Stimulated activated CD4-positive, alpha-beta T cell treated with anti-CD3 and anti-CD28 coated beads, TNF-alpha, amount 100 ng/mL, for 24 hours (primary cell): ENCODE results near the gene PASD1.
"Not testable (repeated sequence)": the region's sequence is repeated elsewhere in the genome, so short reads cannot be mapped to it uniquely, and the experiment has no call there.

Source experiments
- DNase-seq, 3 experiments: peaks; one replicate each; pipeline ENCODE4 v3.0.0-alpha.2; 2020; ENCODE audit warnings: low read depth in 3 of 3

PASD1 gene

GRCh38 chrX:151624677-151625076 is 61.2 kb downstream of the PASD1 start:
- no peak for DNase-seq

GRCh38 chrX:151631822-151632221 is 68.3 kb downstream of the PASD1 start:
- DNase-seq, result no peak

GRCh38 chrX:151633157-151633556 is 69.7 kb downstream of the PASD1 start:
- no peak for DNase-seq

GRCh38 chrX:151634937-151635336 is 71.5 kb downstream of the PASD1 start:
- no peak for DNase-seq

GRCh38 chrX:151641564-151641963 is 78.1 kb downstream of the PASD1 start:
- DNase-seq, result no peak

DNA sequence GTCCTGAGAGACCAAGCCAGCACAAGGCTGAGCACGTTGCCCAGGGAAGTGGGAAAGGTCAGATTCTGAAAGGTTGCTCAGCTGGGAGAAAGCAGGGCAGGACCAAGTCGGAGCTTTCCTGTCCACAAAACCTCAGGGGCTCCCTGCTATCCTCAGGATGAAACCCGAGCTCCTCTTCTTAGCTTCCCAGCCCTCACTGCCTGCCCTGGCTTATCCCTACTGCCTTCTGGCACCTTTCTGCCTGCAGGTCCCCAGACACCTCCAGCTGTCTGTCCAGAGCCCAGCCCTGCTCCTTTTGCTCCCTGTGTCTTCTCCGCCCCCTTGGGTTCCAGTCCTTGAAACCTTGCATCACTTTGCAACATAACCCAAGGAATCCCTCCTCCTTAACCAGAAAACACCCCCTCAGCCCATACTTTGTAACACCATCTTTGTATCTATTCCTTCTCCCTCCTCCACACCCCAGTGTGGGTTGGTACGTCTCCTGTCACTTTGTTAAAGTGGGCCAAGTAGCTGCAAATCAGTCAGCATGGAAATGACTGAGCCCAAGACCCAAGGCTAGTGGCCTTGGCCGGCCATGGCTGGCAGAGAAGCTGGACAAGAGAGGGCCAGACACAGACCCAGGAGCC is 111.8 kb downstream of the PASD1 start:
- no peak for DNase-seq

GRCh38 chrX:151676196-151676595 is 112.7 kb downstream of the PASD1 start:
- no peak for DNase-seq

DNA sequence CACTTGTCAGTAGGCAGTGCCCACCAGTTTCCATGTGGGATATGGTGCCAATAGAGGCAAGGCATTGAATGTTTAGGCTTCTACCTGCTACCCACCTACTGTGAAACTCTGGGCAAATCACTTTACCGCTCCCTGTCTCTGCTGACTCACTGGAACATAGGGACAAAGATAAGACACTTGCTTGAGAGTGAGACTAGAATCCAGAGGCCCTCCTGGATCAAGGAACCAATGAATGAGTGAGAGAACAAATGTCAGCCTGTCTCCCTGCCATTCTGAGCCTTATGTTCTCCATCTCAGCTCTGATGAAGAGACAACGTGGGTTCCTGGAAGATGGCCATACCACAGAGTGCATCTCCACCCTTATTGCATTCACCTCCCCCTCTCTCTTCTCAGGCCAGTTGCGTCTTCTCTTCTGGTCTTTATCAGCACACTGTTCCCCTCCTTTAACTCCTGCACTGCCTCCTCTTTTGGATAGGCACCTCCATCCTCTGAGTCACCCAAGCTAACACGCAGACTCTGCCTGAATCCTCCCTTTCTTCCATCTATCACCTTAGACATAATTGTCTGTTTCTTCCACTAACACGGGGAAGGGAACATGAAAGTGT is 116.4 kb downstream of the PASD1 start:
- no peak for DNase-seq

DNA sequence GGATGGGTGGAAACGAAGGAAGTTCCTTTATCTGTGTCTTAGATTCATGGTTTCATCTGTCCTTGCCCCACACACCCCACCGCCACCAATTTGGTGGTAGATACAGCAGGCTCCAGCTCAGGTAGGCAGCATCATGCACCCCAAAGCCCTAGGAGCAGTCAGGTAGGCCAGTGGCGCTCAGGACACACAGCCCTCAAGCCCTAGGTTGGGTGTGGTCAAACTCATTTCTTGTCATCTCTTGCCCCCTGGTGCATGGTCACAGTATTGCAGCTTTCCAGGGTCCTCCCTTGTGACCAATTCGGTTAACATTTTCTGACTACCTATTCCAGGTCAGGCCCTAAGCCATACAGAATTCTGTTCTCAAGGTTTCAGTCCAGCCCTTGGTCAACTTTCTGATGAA is 117.3 kb downstream of the PASD1 start:
- peak; percentile 25 to 53 (median 28) for DNase-seq

GRCh38 chrX:151687635-151688034 is 124.2 kb downstream of the PASD1 start:
- no peak for DNase-seq

GRCh38 chrX:151688695-151689094 is 125.2 kb downstream of the PASD1 start:
- DNase-seq, result no peak

GRCh38 chrX:151692825-151693224 is 129.3 kb downstream of the PASD1 start:
- no peak for DNase-seq

- no peak for DNase-seq
Observed at GRCh38 chrX:151694121-151694520, 130.6 kb downstream of the PASD1 start.

- no peak for DNase-seq
Observed at GRCh38 chrX:151694661-151695582, 131.4 kb downstream of the PASD1 start, which contains the start of gene PRRG3. TSS of gene PRRG3 (plus strand) at chrX:151695458. CDS start at chrX:151698815, 3,357 bp downstream.

- no peak for DNase-seq
Observed at GRCh38 chrX:151695583-151696340, 132.3 kb downstream of the PASD1 start.

GRCh38 chrX:151697082-151697481 is 133.6 kb downstream of the PASD1 start:
- not testable (repeated sequence) for DNase-seq

- DNase-seq, result no peak
Observed at GRCh38 chrX:151697522-151697921, 134.0 kb downstream of the PASD1 start.

DNA sequence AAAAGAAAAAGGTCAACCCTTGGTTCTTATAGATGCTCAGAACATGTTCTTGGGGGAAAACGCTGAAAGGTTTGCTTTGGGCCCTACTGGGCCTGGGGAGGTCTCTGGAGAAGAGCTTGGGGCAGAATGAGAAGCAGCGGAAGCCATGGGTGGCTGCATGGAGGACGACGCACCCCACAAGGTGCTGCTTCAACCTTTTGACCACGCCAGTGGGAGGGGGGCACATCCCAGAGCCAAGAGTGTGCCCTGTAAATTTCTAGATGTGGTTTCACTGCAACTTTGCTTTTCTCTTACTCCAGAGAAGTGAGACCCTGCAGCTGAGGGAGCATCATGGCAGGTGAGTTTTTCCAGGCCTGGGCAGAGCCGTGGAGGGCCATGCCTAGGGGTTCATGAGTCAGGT is 135.0 kb downstream of the PASD1 start:
- DNase-seq, result no peak

- no peak for DNase-seq
Observed at GRCh38 chrX:151699746-151700145, 136.3 kb downstream of the PASD1 start.

DNA sequence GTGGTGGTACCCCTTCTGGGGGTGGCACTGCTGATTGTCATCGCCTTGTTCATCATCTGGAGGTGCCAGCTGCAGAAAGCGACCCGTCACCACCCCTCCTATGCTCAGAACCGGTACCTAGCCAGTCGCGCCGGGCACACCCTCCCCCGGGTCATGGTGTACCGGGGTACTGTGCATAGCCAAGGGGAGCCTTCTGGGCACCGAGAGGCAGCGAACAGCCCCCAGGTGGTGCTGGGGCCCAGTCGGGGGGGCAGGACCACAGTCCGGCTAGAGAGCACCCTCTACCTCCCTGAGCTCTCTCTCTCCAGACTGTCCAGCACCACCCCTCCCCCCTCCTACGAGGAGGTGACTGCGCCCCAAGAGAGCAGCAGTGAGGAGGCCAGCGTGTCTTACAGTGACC is 137.1 kb downstream of the PASD1 start:
- no peak for DNase-seq

GRCh38 chrX:151701071-151701470 is 137.6 kb downstream of the PASD1 start:
- DNase-seq, result no peak

GRCh38 chrX:151701531-151701930 is 138.1 kb downstream of the PASD1 start:
- DNase-seq, result no peak
